HG02938 (cell line): ENCODE measurements around the gene TBC1D10B.
"Not testable (repeated sequence)": the region's sequence is repeated elsewhere in the genome, so short reads cannot be mapped to it uniquely, and the experiment has no call there.

ENCODE experiments used
- ATAC-seq: cut with Tn5 transposase; IDR thresholded peaks from one replicate; pipeline ENCODE4 v1.9.1; 2021; ENCODE audit warnings: mild to moderate bottlenecking, moderate library complexity; ENCODE audit not compliant: unreplicated experiment

The TBC1D10B gene

DNA sequence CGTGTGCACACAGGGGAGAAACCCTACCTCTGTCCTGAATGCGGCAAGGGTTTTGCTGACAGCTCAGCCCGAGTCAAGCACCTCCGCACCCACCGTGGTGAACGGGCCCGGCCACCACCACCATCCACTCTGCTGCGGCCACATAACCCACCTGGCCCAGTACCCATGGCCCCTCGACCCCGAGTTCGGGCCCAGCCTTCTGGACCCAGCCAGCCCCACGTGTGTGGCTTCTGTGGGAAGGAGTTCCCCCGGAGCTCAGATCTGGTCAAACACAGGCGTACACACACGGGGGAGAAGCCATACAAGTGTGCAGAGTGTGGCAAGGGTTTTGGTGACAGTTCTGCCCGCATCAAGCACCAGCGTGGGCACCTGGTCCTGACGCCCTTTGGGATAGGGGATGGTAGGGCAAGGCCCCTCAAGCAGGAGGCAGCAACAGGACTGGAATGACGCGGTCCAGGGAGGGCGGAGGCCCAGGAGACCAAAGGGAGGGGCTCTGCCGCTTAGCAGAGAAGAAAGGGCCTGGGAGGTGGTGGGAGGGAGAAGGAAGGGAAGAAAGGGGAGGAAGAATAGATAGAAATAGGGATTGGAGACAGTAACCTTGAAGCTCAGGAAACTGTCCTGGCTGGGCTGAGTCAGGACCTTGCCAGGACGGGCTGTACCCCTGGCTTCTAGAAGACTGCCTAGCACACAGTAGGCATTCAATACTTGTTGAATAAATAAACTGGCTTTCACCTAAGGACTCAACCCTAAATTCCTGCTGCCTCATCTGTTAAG is 28.6 kb upstream of the TBC1D10B start:
- ATAC-seq: no peak

DNA sequence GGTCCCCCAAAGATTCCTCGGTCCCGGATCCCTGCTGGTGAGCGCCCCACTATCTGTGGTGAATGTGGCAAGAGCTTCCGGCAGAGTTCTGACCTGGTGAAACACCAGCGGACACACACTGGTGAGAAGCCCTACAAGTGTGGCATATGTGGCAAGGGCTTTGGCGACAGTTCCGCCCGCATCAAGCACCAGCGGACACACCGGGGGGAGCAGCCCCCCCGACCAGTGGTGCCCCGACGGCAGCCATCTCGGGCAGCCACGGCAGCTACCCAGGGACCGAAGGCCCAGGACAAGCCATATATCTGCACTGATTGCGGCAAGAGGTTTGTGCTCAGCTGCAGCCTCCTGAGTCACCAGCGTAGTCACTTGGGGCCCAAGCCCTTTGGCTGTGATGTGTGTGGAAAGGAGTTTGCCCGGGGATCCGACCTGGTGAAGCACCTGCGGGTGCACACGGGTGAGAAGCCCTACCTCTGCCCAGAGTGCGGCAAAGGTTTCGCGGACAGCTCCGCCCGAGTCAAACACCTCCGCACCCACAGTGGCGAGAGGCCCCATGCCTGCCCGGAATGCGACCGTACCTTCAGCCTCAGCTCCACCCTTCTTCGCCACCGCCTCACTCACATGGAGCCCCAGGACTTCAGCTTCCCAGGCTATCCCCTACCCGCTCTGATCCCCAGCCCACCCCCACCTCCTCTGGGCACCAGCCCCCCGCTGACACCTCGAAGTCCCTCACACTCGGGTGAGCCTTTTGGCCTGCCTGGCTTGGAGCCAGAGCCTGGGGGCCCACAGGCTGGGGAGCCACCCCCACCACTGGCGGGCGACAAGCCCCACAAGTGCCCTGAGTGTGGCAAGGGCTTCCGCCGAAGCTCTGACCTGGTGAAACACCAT is 27.7 kb upstream of the TBC1D10B start:
- ATAC-seq: no peak

DNA sequence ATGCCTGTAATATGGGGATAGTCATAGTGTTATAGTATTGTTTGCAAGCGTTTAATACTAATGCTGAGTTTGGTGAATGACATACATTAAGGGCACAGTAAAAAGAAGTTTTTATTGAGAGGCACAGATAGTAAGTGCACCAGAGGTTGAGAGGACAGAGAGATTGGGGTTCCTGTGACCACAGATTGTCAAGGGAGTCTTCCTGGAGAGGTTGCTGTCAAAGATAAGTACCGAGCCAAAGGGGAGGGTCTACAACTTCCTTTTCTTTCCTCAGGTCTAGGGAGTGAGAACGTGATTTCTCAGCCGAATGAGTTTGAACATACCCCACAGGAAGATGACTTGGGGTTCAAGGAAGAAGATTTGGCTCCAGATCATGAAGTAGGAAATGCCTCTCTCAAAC is 26.8 kb upstream of the TBC1D10B start:
- ATAC-seq: no peak

DNA sequence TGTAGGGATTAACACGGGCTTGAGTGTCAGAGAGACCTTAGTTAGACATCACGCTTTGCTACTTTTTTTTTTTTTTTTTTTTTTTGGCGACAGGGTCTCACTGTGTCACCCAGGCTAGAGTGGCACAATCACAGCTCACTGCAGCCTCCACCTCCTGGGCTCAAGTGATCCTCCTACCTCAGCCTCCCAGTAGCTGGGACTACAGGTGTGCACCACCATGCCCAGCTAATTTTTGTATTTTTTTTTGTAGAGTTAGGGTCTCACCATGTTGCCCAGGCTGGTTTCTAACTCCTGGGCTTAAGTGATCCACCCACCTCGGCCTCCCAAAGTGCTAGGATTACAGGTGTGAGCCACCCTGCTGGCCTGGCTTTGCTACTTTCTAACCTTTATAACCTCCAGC is 26.3 kb upstream of the TBC1D10B start:
- not testable (repeated sequence) for ATAC-seq

DNA sequence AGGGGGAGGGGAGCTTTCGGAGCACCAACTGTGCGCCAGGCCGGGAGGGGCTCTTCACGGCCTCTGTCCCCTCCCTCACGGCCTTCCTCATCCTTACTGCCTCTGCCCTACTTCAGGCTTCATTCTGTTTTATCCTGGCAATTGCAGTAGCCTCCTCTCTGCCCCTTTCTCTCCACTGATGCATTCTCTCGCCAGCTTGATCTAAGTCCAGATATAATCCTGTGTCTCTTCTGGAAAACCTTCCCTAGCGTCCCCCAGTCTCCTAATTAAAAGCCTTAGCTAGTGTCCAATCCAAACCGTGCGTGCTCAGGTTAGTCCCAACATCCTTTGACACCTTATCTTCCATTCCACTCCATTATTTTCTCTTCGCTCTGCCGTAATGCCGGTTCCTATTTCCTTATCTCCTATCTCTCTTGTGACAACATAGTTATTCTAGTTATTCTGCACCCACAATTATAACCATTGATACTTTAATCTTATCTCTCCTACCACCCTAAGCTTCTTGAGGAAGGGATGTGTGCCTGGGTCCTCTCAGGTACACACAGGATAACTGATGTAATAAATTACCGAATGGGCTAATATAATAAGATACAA is 25.8 kb upstream of the TBC1D10B start:
- no peak for ATAC-seq

DNA sequence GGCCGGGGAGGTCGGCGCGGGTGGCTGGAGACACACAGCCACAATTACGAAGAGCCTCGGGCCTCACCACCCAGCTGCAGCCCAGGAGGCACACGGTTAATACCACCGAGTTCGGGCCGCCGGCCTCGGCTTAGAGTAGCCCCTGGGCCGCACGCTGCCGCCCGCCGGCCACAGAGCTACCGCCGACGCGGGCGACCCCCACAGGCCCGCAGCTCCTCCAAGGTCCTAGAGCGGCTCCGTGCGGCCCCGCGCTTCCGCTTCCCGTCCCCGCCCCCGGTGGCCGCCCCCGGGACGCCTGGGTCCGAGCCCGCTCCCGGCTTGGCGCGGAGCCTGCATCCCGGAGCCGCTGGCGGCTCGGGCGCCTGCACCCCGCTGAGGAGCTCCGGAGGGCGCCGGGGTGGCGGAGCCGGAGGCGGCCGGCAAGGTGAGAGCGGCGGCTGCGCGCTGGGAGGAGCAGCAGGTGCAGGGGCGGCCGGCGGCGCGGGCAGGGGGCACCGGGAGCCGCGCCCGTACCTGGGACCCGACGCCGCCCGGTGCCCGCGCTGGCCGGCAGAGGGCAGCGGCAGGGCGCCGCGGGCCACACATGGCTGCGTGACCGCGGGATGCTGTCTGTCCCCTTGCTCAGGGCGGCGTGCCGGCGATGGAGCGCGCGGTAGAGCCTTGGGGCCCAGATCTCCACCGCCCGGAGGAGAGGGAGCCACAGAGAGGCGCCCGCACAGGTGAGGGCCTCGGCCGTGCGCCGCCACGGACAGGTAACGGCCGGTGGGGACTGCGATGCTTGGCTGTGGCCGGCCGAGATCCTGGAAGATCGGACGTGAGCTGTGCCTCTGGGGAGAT is 25.1 kb upstream of the TBC1D10B start, which contains the start of gene ZNF48:
Gene ZNF48 (plus strand): TSS at position 266 of the 837 bp plus-strand sequence. CDS start 375 bp downstream, at position 641.
- no peak for ATAC-seq

DNA sequence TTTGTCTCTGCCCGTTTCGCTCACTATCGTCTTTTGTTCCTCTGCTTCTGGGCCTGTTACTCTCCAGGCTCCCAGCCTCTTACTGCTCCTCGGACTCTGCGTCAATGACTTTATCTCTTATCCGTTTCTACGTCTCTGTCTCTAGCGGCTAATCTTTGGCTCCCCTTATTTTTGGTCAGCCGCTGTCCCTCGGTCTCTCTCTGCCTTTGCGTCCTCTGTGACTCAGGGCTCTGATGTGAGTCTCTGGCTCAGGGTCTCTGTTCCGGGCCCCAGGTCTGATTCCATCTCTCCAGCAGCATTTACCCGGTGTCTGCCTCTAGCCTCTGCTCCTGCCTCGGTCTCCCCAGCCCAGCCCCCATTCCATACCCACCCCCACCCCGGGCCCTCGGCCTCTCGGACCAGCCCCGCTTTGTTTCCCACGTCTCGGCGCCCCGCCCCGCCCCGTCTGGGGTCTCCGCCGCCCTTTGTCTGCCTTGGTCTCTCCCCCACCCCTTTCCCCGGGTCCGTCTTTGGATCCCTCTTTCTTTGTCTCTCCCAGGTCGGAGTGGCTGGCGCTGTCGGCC is 24.4 kb upstream of the TBC1D10B start:
- no peak for ATAC-seq

DNA sequence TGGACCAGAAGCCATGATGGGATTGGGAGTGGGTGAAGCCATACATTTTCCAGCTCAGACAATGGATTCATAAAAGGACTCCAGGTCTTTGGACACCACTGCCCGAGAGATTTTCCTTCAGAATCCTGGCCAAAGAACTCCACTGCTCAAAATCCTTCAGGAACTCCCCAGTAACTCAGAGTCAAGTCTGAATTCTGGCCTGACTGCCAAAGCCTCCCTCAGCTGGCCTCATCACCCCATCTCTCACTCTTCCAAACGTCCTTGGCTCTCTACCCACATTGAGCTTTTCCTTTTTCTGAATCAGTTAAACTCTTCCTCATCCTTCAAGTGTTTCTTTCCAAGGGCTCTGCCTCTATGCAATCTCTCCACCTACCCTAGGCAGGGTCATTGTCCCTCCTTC is 13.2 kb upstream of the TBC1D10B start:
- no peak for ATAC-seq

DNA sequence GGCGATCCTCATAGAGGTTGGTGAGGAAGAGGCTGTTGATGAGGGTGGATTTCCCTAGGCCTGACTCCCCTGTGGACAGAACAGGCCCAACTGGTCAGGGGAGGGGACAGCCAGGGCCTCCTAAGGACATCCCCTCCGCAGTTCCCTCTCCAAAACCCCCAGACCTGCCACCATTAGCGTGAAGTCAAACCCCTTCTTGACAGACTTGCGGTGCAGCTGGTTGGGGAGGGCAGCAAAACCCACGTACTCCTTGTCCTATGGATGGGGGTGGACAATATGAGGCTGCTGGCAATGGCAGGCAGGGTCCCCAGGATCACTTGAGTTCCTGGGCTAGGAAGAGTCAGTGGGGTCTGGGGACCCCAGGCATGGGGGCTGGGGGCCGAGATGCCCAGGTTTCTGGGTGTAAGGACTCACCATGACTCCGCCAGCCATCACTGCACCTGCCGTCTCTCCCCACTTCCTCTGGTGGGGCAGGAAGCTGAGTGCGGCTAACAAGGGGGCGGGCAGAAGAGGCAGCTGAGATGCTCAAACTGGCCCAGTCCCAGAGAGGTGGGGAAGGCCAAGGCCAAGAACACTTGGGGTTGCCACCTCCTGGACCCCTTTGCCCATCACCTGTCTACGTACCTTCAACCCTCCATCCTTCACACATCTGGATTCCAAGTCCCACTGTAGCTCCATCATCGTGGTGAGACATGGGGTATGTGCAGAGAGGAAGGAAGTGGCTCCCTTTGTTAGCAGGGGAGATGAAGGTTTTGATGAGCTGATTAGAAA is 12.0 kb upstream of the TBC1D10B start, which contains the start of gene SEPTIN1:
Gene SEPTIN1 (minus strand): TSS at position 451 of the 771 bp plus-strand sequence. CDS start 19 bp downstream, at position 432.
- ATAC-seq: peak; percentile 34

DNA sequence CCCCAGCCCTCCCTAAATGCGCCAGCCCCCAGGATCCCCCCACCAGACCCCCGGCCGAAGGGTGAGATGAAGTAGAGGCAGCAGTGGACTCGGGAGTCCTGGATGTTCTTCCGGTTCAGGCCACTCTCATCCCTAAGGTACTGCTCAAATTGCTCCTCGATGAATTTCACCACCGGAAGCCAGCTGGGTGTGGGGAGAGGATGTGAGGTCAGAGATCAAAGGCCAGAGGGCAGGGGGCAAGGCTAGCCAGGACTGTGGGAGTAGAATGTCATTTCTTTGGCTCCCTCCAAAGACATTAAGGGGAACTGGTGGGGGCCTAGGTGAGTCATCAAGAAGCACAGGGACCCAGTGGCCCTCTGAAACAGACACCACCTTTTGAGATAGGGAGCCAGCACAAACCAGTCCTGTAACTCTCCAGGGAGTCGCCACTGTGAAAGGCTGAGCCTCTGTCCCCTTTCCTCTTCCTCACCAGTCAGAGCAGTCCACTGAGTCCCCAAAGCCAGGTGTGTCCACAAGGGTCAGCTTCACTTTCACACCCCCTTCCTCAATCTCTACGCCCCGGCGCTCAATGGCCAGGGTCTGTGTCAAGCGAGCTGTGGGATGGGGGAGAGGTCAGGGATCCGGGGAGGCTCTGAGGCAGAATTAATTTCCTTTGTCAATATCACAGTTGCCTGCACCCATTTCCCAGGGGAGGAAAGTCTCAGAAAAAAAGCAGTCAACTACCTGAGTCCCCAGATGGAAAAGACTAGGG is 11.2 kb upstream of the TBC1D10B start:
- ATAC-seq: no peak

DNA sequence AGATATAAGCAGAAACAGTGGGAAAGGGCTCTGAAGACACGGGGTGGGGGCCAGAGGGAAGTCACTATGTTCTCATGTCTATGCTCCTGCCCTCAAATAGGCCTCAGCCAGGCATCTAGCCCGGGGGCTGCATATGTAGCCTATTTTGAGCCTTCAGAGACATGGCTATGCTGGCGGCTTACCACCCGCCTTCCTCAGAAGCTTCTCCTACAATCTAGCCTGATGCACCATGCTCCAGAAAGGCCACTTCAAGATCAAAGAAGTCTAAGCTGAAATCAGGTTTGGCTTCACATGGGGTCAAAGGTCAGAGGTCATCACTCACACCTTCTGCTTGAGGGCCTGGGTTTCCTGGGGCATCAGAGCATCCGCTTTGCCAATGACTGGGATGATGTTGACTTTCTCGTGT is 10.5 kb upstream of the TBC1D10B start:
- ATAC-seq: no peak

DNA sequence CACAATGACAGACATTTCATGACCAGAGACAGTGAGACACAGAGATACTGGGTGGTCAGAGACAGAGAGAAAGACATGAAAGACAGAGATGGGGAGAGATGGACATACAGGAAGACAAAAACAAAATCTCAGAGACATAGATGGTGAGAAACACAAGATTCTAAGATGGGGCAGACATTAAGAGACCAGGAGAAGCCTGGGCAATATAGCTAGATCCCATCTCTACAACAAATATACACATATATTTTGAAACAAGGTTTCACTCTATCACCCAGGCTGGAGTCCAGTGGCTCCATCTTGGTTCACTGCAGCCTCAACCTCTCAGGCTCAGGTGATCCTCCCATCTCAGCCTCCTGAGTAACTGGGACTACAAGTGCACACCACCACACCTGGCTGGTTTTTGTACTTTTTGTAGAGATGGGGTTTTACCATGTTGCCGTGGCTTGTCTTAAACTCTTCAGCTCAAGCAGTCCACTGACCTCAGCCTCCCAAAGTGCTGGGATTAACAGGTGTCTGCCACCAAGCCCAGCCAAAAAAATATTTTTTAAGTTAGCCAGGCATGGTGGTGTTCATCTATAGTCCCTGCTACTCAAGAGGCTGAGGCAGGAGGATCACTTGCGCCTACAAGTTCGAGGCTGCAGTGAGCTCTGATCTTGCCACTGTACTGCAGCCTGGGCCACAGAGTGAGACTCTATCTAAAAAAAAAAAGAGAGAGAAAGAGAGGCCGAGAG is 9.9 kb upstream of the TBC1D10B start:
- no peak for ATAC-seq

DNA sequence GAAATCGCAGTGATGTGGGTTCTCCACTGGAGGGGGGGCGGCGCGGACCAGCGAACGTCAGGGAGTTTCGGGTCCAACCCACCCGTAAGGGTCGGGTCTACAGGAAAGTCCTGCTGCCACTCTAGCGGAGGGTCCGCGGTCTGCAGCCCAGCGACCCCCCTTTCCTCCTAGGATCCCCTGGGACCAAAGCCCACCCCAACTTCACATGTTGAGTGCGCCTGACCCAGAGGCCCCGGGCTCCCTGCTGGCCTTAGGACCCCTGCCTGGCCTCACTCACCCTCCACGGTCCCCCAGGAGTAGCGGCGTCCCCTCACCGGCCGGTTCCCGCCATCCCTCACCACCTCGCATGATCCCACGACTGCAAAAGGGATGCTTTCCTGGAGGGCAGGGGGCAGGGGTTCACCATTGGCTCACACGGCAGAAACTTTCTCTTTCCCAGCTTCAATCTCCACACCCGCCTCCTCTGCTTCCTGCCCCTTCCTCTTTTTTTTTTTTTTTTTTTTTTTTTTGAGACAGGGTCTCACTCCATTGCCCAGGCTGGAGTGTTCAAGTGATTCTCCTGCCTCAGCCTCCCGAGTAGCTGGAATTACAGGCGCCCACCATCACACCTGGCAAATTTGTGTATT is 9.0 kb upstream of the TBC1D10B start:
- ATAC-seq: no peak

DNA sequence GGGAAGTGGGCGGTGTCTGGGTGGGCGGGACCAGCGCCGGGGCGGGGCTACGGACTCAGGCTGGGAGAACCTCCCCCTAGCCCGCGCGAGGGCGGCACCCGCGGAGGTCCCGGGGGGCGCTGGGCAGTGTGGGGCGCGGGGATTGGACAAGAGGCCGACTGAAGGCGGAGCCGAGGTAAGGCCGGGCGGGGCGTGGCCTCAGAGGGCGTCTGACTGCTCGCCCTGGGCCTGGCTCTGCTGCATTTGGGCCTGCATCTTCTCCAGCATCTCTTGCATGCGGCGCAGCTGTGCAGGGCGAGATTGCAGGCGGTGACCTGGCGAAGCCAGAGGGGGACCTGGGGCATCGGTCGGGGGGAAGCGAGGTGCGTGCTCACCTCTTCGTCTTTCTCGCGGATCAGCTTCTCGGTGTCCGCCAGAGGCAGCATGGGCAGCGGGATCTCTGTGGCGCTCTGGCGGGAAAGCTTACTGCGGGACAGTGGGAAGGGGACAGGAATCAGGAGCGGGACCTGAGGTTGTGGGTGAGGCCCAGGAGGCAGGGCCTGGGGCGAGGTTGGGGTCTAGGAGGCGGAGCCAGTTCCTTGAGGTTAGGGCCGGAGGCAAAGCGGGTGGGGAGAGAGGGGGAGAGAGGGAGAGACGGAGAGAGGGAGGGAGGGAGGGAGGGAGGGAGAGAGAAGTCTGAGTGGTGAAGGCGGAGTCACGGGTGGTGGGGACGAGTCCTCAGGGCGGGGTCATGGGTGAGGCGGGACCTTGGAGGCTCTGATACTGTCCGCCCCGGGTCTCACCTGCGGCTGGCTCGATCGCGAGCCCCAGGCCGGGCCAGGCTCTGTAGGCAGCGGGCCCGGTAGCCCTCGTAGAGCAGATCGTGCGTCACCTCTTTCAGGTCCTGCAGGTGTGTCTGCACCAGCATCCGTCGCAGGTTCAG is 8.2 kb upstream of the TBC1D10B start:
- ATAC-seq: peak; percentile 64

DNA sequence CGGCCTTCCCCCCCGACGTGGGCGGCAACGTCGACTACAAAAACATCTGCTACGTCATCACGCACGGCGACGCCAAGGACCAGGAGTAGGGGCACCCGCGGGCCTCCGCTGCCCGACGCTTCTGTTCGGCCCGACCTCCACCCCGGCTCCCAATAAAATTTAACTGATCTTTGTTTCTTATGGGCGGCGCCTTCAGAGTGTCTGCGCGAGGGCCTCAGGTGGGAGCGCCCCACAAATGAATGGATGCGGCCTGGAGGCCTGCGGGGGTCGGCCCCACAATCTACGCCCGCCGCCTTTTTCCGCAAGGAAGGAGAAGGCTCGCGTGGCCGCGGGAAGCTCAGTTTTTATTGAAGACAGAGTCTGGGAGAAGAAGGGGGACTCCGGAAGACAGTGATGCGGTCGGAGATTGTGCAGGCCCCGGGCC is 7.5 kb upstream of the TBC1D10B start:
- peak; percentile 37 for ATAC-seq

DNA sequence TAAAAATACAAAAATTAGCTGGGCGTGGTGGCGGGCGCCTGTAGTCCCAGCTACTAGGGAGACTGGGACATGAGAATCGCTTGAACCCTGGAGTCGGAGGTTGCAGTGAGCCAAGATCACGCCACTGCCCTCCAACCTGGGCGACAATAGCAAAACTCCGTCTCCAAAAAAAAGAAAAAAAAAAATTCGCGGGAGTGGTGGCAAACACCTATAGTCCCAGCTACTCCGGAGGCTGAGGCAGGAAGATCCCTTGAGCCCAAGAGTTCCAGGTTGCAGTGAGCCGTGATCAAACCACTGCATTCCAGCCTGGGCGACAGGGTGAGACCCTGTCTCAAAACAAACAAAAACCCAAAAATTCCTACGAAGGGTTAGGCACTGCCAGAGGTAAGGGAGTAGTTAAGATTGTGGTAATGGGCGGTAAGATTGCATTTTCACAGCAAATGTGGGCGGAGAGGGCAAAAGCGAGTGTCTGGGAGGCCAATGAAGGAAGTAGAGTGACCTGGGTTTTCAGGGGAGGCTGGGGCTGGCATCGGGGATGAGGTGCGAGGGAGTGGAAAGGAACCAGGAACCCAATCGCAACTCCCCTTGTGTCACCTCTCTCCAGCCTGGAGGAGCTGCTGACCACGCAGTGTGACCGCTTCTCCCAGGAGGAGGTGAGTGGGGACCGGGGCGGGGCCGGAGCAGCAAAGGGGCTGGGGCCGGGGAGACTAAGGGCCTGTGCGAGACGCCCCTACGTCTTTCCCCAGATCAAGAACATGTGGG is 6.9 kb upstream of the TBC1D10B start:
- ATAC-seq: no peak
